GM19468 (cell line): ENCODE measurements around the gene MEN1.

Experiments used
- ATAC-seq: cut with Tn5 transposase; IDR thresholded peaks from one replicate; pipeline ENCODE4 v1.9.1; 2021; ENCODE audit warnings: mild to moderate bottlenecking, moderate library complexity, moderate number of reproducible peaks; ENCODE audit not compliant: unreplicated experiment; ENCODE audit errors: extremely low read depth

MEN1 gene

DNA sequence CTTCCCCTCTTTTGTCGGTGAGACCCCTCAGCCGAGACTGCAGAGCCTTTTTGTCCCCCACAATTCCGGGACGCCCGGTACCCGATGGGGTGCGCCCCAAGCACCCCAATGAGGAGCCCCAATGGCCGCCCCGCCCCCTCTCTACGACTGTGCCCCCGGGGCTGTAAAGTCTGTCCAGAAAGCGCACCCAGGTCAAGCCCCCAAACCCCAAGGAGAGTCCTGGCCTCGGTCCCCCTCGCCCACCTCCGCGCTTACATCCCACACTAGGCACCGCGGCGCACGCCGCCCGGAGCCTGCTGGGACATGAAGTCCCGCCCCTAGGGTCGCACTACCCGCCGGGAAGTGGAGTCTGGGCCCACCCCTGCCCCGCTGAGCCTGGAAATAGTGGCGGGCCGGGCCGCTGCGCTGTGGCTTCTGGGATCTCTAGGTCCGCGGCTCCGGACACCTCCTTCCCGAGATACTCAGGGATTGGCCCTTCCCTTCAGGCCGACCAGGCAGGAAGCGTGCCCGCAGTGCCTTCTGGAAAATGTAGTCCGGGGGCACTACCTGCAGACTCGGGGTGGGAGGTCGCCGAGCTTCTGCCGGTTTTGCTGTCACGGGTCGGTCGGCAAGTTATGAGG lies at the start of gene MEN1:
TSS of gene MEN1 (minus strand) at position 281 of the 620 bp plus-strand sequence. CDS start 442 bp downstream, outside the sequence.
- ATAC-seq = peak; percentile 20

DNA sequence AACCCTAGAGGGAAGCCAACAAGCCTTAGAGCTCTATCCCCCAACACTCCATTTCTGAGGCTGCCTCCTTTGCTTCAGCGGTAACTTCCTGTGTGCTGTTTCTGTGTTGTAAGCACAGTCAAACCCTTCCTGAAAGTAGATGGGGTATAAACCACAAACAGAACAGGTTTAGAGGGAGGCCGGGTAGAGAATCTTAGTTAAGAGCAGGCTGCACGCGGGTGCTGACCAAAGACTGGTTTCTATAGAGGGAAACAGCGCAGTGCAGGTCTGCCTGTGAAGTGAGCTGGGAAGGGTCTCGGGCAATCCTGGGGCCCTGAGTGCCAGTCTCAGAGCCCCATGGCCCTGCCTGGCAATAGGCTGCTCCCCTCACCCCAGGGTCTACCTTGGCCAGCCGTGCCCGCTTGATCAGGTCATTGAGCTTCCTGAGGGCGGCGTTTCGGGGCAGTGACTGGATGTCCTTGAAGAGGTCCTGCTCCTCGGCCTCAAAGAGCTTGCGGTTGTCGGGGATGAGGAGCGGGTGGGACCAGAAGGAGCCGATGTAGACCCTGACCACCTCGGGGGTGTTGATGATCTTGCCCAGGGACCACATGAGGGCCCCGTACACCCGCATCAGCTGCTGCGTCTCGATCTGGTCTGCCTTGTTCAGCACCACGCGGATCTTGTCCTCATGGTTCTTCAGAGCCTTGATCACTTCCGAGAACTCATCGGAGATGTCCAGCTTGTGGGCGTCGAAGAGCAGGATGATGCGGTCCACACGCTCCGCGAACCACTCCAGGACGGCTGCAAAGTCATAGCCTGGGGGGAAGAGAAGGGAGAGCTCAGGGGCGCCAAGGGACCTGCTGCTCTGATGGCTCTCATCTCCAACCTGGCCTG lies 49.4 kb upstream of the MEN1 start:
- peak; percentile 58 for ATAC-seq

DNA sequence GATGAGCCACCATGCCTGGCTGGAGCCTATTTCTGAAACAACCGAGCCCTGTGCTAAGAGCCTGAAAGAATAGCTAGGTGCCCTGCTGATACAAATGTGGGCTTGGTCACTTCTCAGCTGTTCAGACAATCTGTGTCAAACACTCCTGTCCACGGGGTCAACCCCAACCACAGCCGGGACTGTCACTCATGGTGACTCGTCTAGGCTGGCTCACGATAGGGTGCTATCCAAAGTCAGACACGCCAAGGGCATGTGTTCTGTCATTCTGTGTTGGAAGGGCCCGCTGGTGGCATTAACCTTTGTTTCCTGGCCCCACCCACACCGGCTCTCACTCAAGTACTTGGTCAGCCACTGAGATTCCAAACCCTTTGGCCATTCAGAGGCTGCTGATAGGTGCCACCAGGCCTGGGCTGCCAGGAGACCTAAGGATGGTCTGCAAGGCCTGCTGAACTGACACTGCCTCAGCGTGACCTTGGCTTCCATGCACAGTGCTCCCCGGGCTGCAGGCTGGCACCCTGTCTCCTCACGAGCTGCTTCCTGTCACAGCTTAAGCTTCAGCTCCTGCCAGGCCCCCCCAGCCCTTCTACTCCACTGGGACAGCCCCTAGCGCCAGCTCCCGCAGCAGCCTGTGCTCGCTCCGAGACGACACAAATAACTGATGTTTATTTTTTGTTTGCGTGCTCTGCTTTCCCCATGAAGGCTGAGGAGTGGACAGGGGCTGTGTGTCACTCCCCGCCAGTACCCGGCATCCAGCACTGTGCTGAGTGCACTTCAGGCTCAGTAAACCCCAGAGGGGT lies 48.3 kb upstream of the MEN1 start:
- ATAC-seq = no peak

DNA sequence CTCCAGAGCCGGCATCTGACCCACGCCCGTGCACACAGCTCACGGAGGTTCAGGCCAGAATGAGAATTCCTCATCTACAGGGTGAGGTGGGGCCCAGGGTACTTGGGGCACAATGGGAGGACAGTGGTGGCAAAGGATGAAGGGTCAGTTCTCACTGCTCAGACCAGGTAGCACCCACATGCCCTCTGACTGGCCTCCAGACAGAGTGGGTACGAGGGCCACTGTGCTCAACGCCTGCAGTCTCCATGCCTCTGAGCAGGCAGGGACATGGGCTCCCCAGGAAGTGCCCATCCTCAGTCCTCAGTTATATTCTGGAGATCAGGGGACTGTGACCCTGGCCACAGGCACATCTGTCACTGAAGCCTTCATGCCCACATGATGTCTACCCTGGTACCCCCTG lies 47.1 kb upstream of the MEN1 start:
- ATAC-seq = no peak

DNA sequence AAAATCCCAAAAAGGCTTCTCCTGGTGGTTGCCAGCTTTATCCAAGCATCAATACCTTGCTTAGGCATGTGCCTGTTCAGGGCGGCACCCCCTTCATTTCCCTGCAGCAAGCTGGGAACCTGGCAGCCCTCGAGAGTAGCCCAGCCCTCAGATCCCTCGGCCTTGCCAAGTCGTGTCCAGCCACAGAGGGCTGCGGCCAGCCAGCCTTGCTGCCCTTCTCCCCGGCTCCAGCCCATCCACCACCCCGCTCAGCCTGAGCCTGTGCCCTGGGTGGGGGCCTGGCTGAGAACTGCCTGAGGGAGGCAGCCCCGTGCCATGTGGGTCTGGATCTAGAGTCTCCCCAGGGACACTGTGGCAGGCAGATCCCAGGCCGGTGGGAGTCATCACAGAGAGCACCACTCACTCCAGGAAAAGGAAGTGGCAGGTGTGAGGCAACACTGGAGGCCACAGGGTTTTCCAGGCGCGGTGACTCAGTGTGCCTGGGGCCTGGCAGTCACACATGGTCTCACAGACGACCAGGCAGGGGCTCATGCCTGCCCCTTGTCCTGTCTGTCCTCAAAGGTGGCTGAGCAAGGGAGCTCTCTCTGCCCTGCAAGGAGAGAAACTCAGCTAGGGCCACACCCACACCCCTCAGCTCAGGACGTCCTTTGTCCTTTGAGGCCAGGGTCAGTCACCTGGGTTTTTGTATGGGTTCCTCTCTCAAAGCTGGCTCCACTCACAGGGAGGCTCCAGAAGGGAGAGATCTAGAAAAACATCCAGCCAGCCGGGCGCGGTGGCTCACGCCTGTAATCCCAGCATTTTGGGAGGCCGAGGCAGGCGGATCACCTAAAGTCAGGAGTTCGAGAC lies 46.3 kb upstream of the MEN1 start:
- ATAC-seq = no peak

DNA sequence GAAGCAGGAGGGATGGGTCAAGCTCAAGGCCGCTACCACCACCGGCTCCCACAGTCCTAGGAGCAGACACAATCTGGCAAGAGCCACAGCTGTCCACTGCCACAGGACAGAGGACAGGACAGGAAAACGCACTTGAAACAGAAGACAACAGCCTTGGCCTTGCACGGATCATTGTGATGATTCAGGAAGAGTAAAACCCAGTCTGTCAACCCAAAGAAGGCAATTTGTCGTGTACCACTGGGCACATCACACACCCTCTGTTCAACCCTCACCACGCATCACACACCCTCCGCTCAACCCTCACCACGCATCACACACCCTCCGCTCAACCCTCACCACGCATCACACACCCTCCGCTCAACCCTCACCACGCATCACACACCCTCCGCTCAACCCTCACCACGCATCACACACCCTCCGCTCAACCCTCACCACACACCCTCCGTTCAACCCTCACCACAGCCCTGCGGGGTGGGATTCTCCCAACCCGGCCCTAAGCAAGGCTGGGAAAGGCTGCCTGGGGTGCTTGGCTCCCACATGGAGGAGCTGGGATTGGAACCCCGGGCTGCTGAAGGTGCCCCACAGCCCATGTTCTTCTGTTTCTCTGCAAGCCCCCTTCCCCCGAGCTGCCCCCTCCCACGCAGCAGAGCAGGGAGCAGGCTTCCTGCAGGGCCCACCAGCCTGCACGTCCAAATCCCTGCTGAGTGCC lies 45.4 kb upstream of the MEN1 start:
- no peak for ATAC-seq

DNA sequence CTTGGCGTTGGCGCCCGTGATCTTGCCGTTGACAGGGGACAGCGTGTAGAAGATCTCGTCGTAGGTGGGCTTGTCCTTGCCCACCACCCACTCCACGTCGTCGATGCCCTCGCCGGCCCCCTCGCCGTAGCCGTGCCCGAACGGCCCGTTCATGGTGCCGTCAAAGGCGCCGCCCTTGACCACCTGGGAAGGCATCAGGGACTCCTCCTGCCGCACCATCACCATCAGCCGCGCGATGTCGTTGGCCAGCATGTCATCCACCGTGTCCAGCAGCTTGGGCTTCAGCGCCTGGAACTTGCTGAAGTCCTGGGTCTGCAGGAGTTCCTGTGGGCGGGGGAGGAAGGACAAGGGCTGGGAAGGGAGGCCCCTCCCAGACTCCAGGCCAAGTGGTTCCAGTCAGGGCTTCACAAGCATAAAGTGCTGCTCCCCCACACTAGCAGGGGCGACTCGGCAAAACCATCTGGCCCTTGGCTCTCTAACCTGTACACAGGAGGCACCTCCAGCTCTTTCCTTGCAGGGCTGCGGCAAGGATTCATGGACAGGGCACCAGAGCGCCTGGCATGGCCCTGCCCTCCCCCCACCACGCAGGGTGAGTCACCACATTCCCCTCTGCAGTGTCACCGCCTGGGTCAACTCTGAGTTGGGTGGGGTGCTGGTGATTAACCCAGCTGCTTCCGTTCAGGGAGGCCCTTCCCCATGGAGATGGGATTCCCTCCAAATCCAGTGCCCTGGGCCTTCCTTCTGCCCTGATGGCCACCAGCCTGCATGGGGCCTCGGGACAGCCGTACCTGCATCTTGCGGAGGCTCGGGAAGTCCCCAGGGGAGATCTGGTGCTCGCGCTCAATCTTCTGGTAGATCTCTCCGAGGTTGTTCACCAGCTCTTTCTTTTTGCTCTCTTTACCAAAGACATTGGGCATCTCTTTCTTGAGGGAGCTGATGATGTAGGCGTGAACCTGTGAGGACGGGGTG lies 44.5 kb upstream of the MEN1 start:
- ATAC-seq = no peak

DNA sequence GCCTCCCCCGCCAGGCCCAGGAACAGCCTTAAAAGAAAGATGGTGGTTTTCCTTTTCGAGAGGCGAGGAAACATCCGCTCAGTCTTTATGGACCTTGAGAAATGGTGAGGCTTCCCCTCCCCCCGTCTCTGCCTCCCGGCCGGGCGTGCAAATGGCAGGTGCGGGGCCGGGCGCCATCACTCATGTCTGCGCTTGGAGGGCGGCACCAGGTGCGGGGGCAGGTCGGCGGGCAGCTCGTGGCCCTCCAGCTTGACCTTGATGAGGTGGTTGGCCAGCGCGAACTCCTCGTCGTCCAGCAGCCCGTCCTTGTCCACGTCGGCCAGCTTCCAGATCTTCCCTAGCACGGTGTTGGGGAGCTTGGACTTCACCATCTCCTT lies 43.8 kb upstream of the MEN1 start:
- no peak for ATAC-seq

DNA sequence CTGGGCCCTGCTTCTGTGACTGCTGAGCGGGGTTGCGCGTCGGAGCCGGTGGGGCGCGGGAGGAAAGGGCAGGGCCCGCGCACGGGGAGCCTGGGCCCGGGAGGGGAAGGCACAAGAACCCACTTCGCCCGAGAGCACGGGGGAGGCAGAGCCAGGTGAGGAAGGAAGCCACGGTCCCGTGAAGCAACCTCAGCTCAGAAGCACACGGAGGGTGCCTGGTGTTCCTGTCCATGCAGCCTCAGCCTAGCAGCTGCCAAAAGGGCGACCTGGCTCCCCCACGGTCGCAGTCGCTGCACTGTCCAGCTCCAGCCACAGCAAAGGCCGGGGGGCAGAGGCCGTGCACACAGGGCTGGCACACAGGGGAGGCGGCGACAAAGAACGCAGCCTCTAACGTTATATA lies 43.4 kb upstream of the MEN1 start:
- ATAC-seq = no peak

DNA sequence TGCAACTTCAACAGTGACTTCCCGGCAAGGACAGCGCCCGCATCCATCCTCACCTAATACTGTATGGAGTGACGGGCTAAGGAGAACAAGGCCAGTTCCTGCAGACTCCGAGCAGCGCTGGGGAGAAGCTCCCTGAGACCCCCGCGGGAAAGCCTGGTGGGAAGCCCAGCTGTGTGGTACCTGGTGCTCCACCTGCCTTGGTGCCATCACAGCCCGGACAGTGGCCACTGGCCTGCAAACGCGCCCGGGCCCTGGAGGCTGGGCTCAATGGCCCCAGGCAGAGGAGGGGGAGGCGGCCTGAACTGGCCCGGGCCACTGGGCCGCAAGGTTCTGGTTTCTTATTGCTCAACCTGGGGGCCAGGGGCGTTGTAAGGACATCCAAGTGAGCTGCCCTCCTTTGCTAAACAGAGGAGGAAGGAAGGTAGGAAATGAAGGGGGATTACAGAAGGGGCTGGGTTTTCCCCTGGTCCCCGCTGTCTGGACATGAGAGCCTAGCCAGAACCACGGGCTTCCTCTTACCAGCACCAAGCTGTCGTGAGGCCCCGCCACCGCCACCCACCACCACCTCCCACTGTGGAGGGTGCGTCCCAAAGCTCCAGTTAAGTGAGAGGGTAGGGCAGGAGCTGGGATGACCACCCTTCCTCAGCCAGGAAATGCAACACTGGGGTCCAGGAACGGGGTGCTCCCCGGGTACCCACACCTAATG lies 42.6 kb upstream of the MEN1 start:
- no peak for ATAC-seq

DNA sequence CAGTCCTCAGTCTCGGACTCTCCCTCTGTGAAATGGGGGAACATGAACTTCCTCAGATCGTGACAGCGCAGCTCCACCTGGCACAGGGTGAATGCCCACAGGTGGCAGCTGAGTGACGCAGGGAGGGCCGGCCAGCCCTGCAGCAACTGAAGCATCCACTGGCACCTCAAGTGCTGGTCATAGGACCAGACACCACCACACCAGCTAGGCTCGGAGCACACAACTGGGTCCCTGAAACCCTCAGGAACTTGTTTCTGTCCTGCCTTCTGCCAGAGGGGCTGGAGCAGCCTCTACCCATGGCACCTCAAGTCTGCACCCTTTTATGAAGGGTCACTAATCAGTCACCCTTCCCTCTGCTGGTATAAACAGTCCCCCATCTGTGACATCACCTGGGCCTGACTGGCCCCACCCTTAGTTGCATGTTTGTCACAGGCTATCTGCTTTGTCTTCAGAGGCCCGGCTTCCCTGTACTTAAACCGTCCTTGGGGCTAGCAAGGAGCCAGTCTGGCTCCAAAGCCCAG lies 41.5 kb upstream of the MEN1 start:
- ATAC-seq = no peak

DNA sequence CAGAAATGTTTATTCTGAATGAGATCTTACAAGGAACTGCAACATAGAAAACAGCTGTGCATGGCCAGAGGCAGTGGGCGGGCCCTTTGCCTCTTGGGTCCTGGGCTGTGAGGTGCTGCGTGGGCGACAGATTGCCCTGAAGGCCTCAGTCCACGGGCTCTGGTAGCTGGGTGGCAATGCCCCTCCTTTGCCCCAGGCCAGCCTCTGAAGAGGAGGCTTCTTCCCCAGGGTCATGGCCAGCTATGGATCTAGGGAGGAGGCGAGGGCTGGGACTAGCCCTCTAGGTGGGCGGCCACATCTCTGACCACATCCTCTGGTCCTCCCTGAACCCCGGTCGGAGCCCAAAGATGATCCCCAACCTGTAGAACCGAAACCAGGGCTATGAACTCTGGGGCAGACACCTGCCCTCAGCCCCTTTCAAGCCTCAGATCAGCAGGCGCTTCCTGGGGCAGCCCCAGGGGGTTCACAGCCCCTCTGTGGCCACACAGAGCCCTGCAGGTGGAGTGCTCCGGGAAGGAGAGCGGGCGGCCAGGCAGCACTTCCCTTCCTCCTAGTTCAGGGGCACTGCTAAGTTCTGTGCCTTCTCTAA lies 40.7 kb upstream of the MEN1 start:
- peak; percentile 49 for ATAC-seq

DNA sequence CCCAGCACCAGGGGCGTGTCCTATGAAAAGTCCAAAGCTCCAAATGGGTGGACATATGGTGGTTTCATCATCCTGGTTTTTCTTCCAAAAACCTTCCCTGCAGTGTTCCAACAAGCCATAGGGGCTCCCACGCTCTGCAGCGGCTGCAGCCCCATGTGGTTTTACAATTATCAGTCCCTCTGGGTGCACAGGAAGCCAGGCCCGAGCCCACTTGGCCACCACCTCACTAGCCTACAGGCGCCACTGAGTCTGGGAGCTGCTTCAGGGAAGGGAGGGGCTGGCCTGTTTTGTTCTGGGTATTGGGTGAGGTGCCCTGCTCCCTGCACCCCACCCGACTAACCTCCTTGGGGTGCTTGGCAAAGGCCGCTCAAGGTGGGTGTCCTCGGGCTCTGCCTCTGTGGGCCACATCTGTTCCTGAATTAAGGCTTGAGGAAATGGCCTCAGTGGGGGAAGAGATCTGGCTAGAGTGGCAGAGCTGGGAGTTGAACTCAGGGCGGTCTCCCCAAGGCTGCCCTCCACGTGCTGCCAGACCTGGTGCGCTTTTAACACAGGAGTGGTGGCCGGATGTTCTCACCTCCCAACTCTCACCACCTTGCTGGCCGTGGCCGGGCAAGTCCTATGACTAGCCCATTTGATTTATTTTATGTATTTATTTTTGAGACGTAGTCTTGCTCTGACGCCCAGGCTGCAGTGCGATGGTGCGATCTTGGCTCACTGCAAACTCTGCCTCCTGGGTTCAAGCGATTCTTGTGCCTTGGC lies 39.4 kb upstream of the MEN1 start:
- no peak for ATAC-seq

DNA sequence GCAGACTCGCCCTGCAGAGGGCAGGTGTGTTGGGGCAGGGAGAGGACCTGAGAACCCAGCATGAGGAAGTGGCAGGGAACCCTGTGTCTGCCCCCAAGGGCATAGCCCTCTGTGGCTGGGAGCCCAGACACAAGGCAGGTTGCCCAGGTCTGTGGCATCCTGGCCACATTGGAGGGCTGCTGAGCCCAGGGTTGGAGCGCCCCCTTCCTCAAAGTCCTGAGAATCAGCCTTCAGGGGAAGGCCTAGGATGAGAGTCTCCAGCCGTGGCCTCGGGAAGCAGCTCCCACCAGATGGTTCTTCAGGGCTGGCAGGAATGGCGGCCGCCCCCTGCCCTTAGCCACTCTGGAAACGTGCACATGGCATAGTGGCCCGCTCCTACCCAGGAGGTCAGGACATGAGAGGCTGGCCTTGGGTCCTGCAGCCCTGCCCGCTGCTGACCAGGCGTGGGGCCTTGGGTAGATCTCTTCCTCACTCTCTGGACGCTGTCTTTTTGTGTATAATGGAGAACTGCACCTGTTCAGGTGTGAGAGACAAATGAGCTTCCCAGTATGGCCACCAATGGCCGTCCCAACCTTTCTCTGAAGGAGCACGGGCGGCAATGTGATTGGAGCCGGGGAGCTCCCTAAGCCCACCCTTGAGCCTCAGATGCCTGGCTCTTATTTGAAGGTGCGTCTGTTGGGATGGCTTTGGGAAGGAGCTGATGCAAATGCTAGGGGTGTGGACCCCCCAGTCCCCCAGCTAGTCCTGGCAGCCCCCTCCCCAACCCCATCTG lies 38.7 kb upstream of the MEN1 start:
- ATAC-seq = no peak

DNA sequence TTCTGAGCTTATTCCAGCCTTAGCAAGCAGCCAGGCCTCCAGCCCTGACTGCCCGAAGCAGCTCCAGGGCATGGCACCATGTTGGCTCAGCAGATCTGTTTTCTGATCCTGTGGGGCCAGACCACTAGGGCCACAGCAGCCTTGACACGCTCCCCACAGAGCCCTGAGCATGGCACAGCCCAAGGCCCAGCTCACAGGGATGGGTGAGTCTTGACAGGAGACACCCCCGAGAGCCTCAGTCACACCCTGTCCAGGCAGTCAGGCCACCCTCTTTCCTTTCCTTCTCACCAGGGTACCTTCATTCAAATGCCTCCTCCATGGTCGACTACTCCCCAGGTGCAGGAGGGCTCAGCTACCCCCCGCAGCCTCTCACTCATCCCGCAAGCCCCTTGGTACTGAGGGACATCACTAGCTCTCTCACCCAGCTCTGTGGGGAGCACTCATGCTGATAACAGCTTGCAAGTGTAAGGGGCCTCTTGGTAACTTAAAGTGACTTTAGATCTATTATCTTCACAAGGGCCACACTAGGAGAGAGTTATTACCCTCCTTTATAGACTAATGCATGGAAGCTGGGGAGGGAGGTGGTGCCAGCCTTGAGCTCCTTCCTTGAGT lies 38.0 kb upstream of the MEN1 start:
- no peak for ATAC-seq
